HEK293 (cell line): Measurements from ENCODE around the gene LRFN2.

Source experiments
- MYNN ChIP-seq: fragments of 450-650 bp; formaldehyde crosslinking; IDR thresholded peaks from 2 replicates; pipeline ENCODE4 v1.5.1; 2016; ENCODE audit warnings: missing biosample characterization, missing genetic modification characterization, borderline replicate concordance
- MZF1 ChIP-seq: fragments of 450-650 bp; formaldehyde crosslinking; IDR thresholded peaks from 2 replicates; pipeline ENCODE4 v1.5.1; 2017; ENCODE audit warnings: missing biosample characterization, missing genetic modification characterization, borderline replicate concordance
- PRDM1 ChIP-seq: fragments of 450-650 bp; formaldehyde crosslinking; IDR thresholded peaks from 2 replicates; pipeline ENCODE4; 2016; ENCODE audit warnings: missing biosample characterization, missing genetic modification characterization
- ZNF133 ChIP-seq: fragments of 450-650 bp; formaldehyde crosslinking; IDR thresholded peaks from 2 replicates; pipeline ENCODE4 v1.5.1; 2016; ENCODE audit warnings: missing biosample characterization, missing genetic modification characterization
- ZNF621 ChIP-seq: fragments of 450-650 bp; formaldehyde crosslinking; IDR thresholded peaks from 2 replicates; pipeline ENCODE4 v1.5.1; 2017; ENCODE audit warnings: missing biosample characterization, missing genetic modification characterization
- TF ChIP-seq, protein P1 (sequence below): fragments of 450-650 bp; formaldehyde crosslinking; IDR thresholded peaks from 2 replicates; pipeline ENCODE4 v1.5.1; 2016; ENCODE audit warnings: missing biosample characterization, missing genetic modification characterization, borderline replicate concordance
- TF ChIP-seq, protein P2 (sequence below): fragments of 450-650 bp; formaldehyde crosslinking; IDR thresholded peaks from 2 replicates; pipeline ENCODE4 v1.5.1; 2016; ENCODE audit warnings: missing biosample characterization, missing genetic modification characterization

- TF ChIP-seq ZNF621: no peak
- TF ChIP-seq, protein P1, sequence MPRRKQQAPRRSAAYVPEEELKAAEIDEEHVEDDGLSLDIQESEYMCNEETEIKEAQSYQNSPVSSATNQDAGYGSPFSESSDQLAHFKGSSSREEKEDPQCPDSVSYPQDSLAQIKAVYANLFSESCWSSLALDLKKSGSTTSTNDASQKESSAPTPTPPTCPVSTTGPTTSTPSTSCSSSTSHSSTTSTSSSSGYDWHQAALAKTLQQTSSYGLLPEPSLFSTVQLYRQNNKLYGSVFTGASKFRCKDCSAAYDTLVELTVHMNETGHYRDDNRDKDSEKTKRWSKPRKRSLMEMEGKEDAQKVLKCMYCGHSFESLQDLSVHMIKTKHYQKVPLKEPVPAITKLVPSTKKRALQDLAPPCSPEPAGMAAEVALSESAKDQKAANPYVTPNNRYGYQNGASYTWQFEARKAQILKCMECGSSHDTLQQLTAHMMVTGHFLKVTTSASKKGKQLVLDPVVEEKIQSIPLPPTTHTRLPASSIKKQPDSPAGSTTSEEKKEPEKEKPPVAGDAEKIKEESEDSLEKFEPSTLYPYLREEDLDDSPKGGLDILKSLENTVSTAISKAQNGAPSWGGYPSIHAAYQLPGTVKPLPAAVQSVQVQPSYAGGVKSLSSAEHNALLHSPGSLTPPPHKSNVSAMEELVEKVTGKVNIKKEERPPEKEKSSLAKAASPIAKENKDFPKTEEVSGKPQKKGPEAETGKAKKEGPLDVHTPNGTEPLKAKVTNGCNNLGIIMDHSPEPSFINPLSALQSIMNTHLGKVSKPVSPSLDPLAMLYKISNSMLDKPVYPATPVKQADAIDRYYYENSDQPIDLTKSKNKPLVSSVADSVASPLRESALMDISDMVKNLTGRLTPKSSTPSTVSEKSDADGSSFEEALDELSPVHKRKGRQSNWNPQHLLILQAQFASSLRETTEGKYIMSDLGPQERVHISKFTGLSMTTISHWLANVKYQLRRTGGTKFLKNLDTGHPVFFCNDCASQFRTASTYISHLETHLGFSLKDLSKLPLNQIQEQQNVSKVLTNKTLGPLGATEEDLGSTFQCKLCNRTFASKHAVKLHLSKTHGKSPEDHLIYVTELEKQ: no peak
- TF ChIP-seq PRDM1 (tag by site-specific recombination): no peak
- TF ChIP-seq, protein P2, sequence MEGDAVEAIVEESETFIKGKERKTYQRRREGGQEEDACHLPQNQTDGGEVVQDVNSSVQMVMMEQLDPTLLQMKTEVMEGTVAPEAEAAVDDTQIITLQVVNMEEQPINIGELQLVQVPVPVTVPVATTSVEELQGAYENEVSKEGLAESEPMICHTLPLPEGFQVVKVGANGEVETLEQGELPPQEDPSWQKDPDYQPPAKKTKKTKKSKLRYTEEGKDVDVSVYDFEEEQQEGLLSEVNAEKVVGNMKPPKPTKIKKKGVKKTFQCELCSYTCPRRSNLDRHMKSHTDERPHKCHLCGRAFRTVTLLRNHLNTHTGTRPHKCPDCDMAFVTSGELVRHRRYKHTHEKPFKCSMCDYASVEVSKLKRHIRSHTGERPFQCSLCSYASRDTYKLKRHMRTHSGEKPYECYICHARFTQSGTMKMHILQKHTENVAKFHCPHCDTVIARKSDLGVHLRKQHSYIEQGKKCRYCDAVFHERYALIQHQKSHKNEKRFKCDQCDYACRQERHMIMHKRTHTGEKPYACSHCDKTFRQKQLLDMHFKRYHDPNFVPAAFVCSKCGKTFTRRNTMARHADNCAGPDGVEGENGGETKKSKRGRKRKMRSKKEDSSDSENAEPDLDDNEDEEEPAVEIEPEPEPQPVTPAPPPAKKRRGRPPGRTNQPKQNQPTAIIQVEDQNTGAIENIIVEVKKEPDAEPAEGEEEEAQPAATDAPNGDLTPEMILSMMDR (tag by site-specific recombination): no peak
- TF ChIP-seq MZF1 (tag by site-specific recombination): no peak
- no peak for TF ChIP-seq ZNF133 (tag by site-specific recombination)
- TF ChIP-seq MYNN (tag by site-specific recombination): no peak
These were observed 19.0 kb downstream of the LRFN2 start for GRCh38 chr6:40568062-40568708.
